MM.1S (cell line): ENCODE results near the gene ZNF23.

Experiments
- DNase-seq: peaks from one replicate; pipeline ENCODE4 v3.0.0-alpha.2; 2015
- H2AFZ ChIP-seq: fragments of 300-600 bp; sonication (generic); 2 replicates; pipeline ENCODE4 v1.6.0; 2016; ENCODE audit warnings: antibody characterized with exemption, low read length
- H3F3A ChIP-seq: fragments of 300-600 bp; sonication (generic); 2 replicates; pipeline ENCODE4 v1.6.1; 2016; ENCODE audit warnings: mild to moderate bottlenecking, antibody characterized with exemption, low read length, moderate library complexity, mixed read lengths; ENCODE audit not compliant: insufficient read depth
- H3K27ac ChIP-seq: fragments of 300-600 bp; sonication (generic); 2 replicates; pipeline ENCODE4 v1.5.1; 2016; ENCODE audit warnings: mild to moderate bottlenecking, low read length
- H3K27me3 ChIP-seq: fragments of 300-600 bp; sonication (generic); replicated peaks from 2 replicates; pipeline ENCODE4 v1.6.0; 2016; ENCODE audit warnings: low read length; ENCODE audit not compliant: insufficient read depth
- H3K36me3 ChIP-seq: fragments of 300-600 bp; sonication (generic); replicated peaks from 2 replicates; pipeline ENCODE4 v1.6.1; 2016; ENCODE audit warnings: mild to moderate bottlenecking, low read length, mixed read lengths; ENCODE audit not compliant: insufficient read depth
- H3K4me1 ChIP-seq: fragments of 300-600 bp; sonication (generic); 2 replicates; pipeline ENCODE4 v1.6.1; 2016; ENCODE audit warnings: low read length, mixed read lengths
- H3K4me2 ChIP-seq: fragments of 300-600 bp; sonication (generic); 2 replicates; pipeline ENCODE4 v1.6.0; 2016; ENCODE audit warnings: low read depth, low read length
- H3K4me3 ChIP-seq: fragments of 300-600 bp; sonication (generic); 2 replicates; pipeline ENCODE4 v1.5.1; 2016; ENCODE audit warnings: low read length, mixed read lengths
- H3K79me2 ChIP-seq: fragments of 300-600 bp; sonication (generic); 2 replicates; pipeline ENCODE4 v1.6.1; 2016; ENCODE audit warnings: mixed run types, low read length, mixed read lengths
- H3K9ac ChIP-seq: fragments of 300-600 bp; sonication (generic); 2 replicates; pipeline ENCODE4 v1.6.1; 2016; ENCODE audit warnings: low read length, mixed read lengths
- H3K9me2 ChIP-seq: fragments of 300-600 bp; sonication (generic); replicated peaks from 2 replicates; pipeline ENCODE4 v1.6.1; 2016; ENCODE audit warnings: mild to moderate bottlenecking, low read length, mixed read lengths; ENCODE audit not compliant: insufficient read depth
- H3K9me3 ChIP-seq: fragments of 300-600 bp; sonication (generic); replicated peaks from 2 replicates; pipeline ENCODE4 v1.6.1; 2016; ENCODE audit warnings: mild to moderate bottlenecking, low read length, mixed read lengths; ENCODE audit not compliant: insufficient read depth
- H4K20me1 ChIP-seq: fragments of 300-600 bp; sonication (generic); 2 replicates; pipeline ENCODE4 v1.6.1; 2016; ENCODE audit warnings: mild to moderate bottlenecking, low read length, moderate library complexity, mixed read lengths; ENCODE audit not compliant: insufficient read depth
- EZH2 ChIP-seq: fragments of 300-600 bp; sonication (generic); optimal IDR thresholded peaks from 2 replicates; pipeline ENCODE3; 2017; ENCODE audit warnings: low read depth, mild to moderate bottlenecking, antibody characterized with exemption, low read length, mixed read lengths
- EZH2phosphoT487 ChIP-seq: fragments of 300-600 bp; sonication (generic); IDR thresholded peaks from 2 replicates; pipeline ENCODE4 v1.6.1; 2018; ENCODE audit warnings: antibody characterized with exemption, low read length
- TF ChIP-seq, protein P1 (sequence below): fragments of 300-600 bp; sonication (generic); IDR thresholded peaks from 2 replicates; pipeline ENCODE4 v1.5.1; 2016; ENCODE audit warnings: antibody characterized with exemption, low read length, mixed read lengths

ZNF23 gene

DNA sequence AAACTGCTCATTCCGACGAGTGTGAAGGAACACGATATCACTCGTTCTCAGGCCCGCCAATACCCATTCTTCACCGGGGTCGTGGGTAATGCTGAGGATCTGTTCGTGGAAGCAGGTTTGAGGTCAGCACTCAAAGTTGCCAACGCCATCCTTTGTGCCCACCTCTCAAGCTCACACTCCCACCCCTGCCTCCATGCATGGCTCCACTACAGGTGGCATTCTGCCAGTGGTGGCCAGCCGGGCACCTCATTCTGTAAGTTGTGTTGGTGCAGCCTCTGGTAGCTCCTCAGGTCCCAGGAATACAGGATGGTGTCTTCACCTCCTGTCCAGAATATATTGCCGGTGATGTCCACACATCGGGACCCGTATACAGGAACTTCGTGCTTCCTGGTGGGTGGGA, 30.9 kb downstream of the ZNF23 start:
- TF ChIP-seq EZH2phosphoT487 (no peak), EZH2 (no peak)
- TF ChIP-seq, protein P1, sequence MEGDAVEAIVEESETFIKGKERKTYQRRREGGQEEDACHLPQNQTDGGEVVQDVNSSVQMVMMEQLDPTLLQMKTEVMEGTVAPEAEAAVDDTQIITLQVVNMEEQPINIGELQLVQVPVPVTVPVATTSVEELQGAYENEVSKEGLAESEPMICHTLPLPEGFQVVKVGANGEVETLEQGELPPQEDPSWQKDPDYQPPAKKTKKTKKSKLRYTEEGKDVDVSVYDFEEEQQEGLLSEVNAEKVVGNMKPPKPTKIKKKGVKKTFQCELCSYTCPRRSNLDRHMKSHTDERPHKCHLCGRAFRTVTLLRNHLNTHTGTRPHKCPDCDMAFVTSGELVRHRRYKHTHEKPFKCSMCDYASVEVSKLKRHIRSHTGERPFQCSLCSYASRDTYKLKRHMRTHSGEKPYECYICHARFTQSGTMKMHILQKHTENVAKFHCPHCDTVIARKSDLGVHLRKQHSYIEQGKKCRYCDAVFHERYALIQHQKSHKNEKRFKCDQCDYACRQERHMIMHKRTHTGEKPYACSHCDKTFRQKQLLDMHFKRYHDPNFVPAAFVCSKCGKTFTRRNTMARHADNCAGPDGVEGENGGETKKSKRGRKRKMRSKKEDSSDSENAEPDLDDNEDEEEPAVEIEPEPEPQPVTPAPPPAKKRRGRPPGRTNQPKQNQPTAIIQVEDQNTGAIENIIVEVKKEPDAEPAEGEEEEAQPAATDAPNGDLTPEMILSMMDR: no peak
- H3K4me1 ChIP-seq: no peaks in the 10 kb centered on the region
- H3K27me3 ChIP-seq: peaks cover 50% of the 10 kb centered on the region
- H4K20me1 ChIP-seq: no peaks in the 10 kb centered on the region
- H3F3A ChIP-seq: no peaks in the 10 kb centered on the region
- H3K4me3 ChIP-seq: no peak overlapping the region
- no peak overlapping the region for H3K27ac ChIP-seq
- H3K9me2 ChIP-seq: no peaks in the 10 kb centered on the region
- H3K4me2 ChIP-seq: no peak overlapping the region
- no peaks in the 10 kb centered on the region for H3K9me3 ChIP-seq
- DNase-seq: no peak
- H2AFZ ChIP-seq: no peak overlapping the region
- no peaks in the 10 kb centered on the region for H3K79me2 ChIP-seq
- H3K36me3 ChIP-seq: no peaks in the 10 kb centered on the region
- no peak overlapping the region for H3K9ac ChIP-seq

DNA sequence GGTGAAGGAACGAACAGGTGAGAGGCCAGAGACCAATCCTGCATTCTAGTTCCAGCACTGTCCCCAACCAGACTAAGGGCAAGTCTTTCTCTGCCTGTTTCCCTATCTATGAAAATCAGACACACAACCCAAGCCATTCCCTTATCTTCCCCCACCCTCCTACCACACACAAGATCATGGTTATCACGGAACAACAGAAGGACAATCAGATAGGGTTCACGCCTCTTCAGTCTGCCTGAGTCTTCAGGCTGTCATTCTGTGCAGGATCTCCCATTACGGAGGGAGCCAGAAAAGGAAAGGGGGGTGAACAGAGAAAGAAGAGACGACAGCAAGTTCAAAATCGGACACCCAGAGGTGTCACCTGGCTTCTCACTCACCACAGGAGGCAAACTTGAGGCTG, 31.3 kb downstream of the ZNF23 start:
- H3F3A ChIP-seq: no peaks in the 10 kb centered on the region
- H3K36me3 ChIP-seq: no peaks in the 10 kb centered on the region
- no peak for DNase-seq
- H3K27ac ChIP-seq: no peak overlapping the region
- no peaks in the 10 kb centered on the region for H3K4me1 ChIP-seq
- H3K27me3 ChIP-seq: peaks cover 54% of the 10 kb centered on the region
- no peak overlapping the region for H3K4me2 ChIP-seq
- TF ChIP-seq, protein P1: no peak
- TF ChIP-seq EZH2phosphoT487 (no peak), EZH2 (no peak)
- H3K9me3 ChIP-seq: no peaks in the 10 kb centered on the region
- no peaks in the 10 kb centered on the region for H4K20me1 ChIP-seq
- no peak overlapping the region for H2AFZ ChIP-seq
- no peak overlapping the region for H3K4me3 ChIP-seq
- no peak overlapping the region for H3K9ac ChIP-seq
- H3K79me2 ChIP-seq: no peaks in the 10 kb centered on the region
- no peaks in the 10 kb centered on the region for H3K9me2 ChIP-seq

DNA sequence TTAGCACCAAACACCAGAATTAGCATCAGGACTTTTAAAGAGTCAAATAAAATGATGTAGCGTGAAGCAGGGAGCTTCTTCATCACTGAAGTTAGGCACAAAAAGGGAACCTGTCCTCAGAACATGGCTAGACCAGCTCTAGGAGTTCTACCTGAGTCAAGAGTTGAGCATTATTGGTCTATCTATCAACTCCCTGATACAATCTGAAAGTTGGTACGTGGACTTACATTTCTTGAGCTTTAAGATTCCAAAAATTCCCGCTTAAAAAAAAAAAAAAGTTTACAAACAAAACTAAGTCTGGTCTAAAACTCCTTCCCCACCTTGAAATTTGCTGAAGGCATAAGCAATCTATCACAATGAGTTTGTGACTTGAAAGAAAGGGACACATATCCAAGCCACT, 32.5 kb downstream of the ZNF23 start:
- Histone ChIP-seq H3K9me2 (no peaks in the 10 kb centered on the region), H3K36me3 (no peaks in the 10 kb centered on the region), H3K9me3 (no peaks in the 10 kb centered on the region), H3K27ac (no peak overlapping the region), H3K79me2 (no peaks in the 10 kb centered on the region), H3K9ac (no peak overlapping the region), H3K27me3 (peaks cover 64% of the 10 kb centered on the region), H3K4me1 (no peaks in the 10 kb centered on the region), H2AFZ (no peak overlapping the region), H4K20me1 (no peaks in the 10 kb centered on the region), H3K4me2 (no peak overlapping the region), H3K4me3 (no peak overlapping the region), H3F3A (no peaks in the 10 kb centered on the region)
- TF ChIP-seq, protein P1: no peak
- TF ChIP-seq EZH2 (no peak), EZH2phosphoT487 (no peak)
- no peak for DNase-seq

DNA sequence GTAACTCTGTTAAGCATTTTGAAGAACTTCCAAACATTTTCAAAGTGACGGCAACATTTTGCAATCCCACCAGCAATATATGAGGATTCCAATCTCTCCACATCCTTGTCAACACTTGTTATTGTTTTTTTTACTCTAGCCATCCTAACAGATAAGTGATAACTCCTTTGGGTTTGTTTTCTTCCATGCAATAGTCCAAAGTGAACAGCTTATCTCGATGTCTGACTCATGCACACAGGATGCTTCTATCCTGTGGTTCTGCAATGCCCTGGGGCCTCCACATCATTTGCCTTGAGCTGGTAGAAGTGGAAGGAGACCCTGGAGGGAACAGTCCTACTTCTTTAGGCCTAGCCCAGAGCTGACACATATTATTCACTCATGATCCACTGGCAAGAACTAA, 33.2 kb downstream of the ZNF23 start:
- Histone ChIP-seq H3K27me3 (peaks cover 71% of the 10 kb centered on the region), H3K4me1 (no peaks in the 10 kb centered on the region), H3K4me2 (no peak overlapping the region), H3K9ac (no peak overlapping the region), H3F3A (no peaks in the 10 kb centered on the region), H3K4me3 (no peak overlapping the region), H3K36me3 (no peaks in the 10 kb centered on the region), H3K27ac (no peak overlapping the region), H3K9me2 (no peaks in the 10 kb centered on the region), H2AFZ (no peak overlapping the region), H3K9me3 (no peaks in the 10 kb centered on the region), H3K79me2 (no peaks in the 10 kb centered on the region), H4K20me1 (no peaks in the 10 kb centered on the region)
- no peak for TF ChIP-seq EZH2
- TF ChIP-seq, protein P1: no peak
- no peak for TF ChIP-seq EZH2phosphoT487
- DNase-seq: no peak
